ENCODE results near the gene NUDT2. TPM values are rescaled to one million over a fixed set of nuclear protein-coding genes. Genes with fewer than 3 reads are reported as not detected.
"Not testable (repeated sequence)": the region's sequence is repeated elsewhere in the genome, so short reads cannot be mapped to it uniquely, and the experiment has no call there.

Gene NUDT2
- total RNA-seq: 10 to 100 TPM; 15.8 to 22.4 TPM
- long read RNA-seq, partial matches to known transcripts: 1 of 1 reads
- long read RNA-seq, other reads (novel, unspliced or antisense): 0 of 1 reads

GRCh38 chr9:34328987-34329832, at the start of gene NUDT2, which contains the start of gene KIF24:
NUDT2 (plus strand) TSS chr9:34329569; CDS start chr9:34339040, 9,471 bp downstream.
KIF24 (minus strand) TSS chr9:34329268; CDS start chr9:34311346, 17,922 bp downstream.
- peak; percentile 97 to 98 for ATAC-seq
- intact Hi-C loops (cut with DNase I): no loop called here
- DNase-seq: peak; percentile 97

GRCh38 chr9:34282096-34282495, 47.3 kb upstream of the NUDT2 start:
- intact Hi-C loops (cut with DNase I): no loop called here
- DNase-seq: no peak
- peak in 1 of 2 donors; percentile 56 for ATAC-seq

- DNase-seq (no peak), ATAC-seq (no peak)
- intact Hi-C loops (cut with DNase I): no loop called here
These were observed 40.2 kb upstream of the NUDT2 start for GRCh38 chr9:34289159-34289558.

GRCh38 chr9:34291023-34291422, 38.3 kb upstream of the NUDT2 start:
- DNase-seq: no peak
- intact Hi-C loops (cut with DNase I): no loop called here
- ATAC-seq: peak in 1 of 2 donors; percentile 29

- DNase-seq (no peak), ATAC-seq (no peak)
- intact Hi-C loops (cut with DNase I): no loop called here
These were observed 37.9 kb upstream of the NUDT2 start for GRCh38 chr9:34291423-34291822.

GRCh38 chr9:34292552-34292951, 36.8 kb upstream of the NUDT2 start:
- intact Hi-C loops (cut with DNase I): no loop called here
- ATAC-seq (no peak), DNase-seq (no peak)

- ATAC-seq; intact Hi-C loops (cut with DNase I); DNase-seq: not testable (repeated sequence)
These were observed 28.3 kb upstream of the NUDT2 start for GRCh38 chr9:34301064-34301463.

GRCh38 chr9:34308316-34308715, 21.1 kb upstream of the NUDT2 start:
- ATAC-seq; DNase-seq; intact Hi-C loops (cut with DNase I): not testable (repeated sequence)

- DNase-seq (no peak), ATAC-seq (no peak)
- intact Hi-C loops (cut with DNase I): no loop called here
These were observed 19.2 kb upstream of the NUDT2 start for GRCh38 chr9:34310215-34310614.

- ATAC-seq (no peak), DNase-seq (no peak)
- intact Hi-C loops (cut with DNase I): no loop called here
These were observed 17.7 kb upstream of the NUDT2 start for GRCh38 chr9:34311499-34312185.

GRCh38 chr9:34317436-34317835, 11.9 kb upstream of the NUDT2 start:
- no peak for DNase-seq
- ATAC-seq: no peak
- intact Hi-C loops (cut with DNase I): no loop called here

GRCh38 chr9:34318163-34318790, 11.1 kb upstream of the NUDT2 start:
- ATAC-seq (no peak), DNase-seq (no peak)
- intact Hi-C loops (cut with DNase I): no loop called here

GRCh38 chr9:34321451-34321850, 7.9 kb upstream of the NUDT2 start:
- DNase-seq (no peak), ATAC-seq (no peak)
- intact Hi-C loops (cut with DNase I): no loop called here

- ATAC-seq (no peak), DNase-seq (no peak)
- intact Hi-C loops (cut with DNase I): no loop called here
These were observed 6.3 kb upstream of the NUDT2 start for GRCh38 chr9:34322899-34323591.

- no peak for DNase-seq
- intact Hi-C loops (cut with DNase I): no loop called here
- ATAC-seq: no peak
These were observed 2.7 kb upstream of the NUDT2 start for GRCh38 chr9:34326690-34327089.

- DNase-seq: no peak
- intact Hi-C loops (cut with DNase I): no loop called here
- ATAC-seq: peak in 1 of 2 donors; percentile 1
These were observed 826 bp upstream of the NUDT2 start for GRCh38 chr9:34328500-34328986.

- DNase-seq: no peak
- no peak for ATAC-seq
- intact Hi-C loops (cut with DNase I): loop anchor here (1.0 to 10.0 kb wide), 4 partner anchors 46 to 274 kb away; partner anchors contain the start of gene MYORG (in 1 of the 2)
These were observed 1.8 kb downstream of the NUDT2 start for GRCh38 chr9:34331196-34331595.

GRCh38 chr9:34332076-34332964, 3.0 kb downstream of the NUDT2 start:
- DNase-seq (no peak), ATAC-seq (no peak)
- intact Hi-C loops (cut with DNase I): loop anchor here (5.0 to 10.0 kb wide), 3 partner anchors 45 to 272 kb away; partner anchors contain the start of gene MYORG (in 1 of the 2)
